HG03139 (cell line): ENCODE data around the gene TXLNA.

Experiments
- ATAC-seq: cut with Tn5 transposase; IDR thresholded peaks from one replicate; pipeline ENCODE4 v1.9.1; 2021; ENCODE audit not compliant: unreplicated experiment

TXLNA gene

DNA sequence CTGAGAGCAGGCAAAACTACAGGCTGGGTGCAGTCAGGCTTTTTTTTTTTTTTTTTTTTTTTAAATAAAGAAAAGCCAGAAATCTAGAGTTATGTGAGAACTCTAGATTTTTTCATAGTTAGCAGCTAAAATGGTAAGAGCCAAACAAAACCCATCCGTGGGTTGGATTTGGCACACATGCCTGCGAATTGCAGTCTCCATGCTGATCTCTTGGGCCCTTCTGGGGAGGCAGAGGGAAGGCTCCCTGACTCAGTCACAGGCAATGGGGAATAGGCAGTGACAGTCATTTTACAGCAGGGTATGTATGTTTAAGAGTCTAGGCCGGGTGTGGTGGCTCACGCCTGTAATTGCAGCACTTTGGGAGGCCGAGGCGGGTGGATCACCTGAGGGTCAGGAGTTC, 2.6 kb downstream of the TXLNA start:
- ATAC-seq = no peak

DNA sequence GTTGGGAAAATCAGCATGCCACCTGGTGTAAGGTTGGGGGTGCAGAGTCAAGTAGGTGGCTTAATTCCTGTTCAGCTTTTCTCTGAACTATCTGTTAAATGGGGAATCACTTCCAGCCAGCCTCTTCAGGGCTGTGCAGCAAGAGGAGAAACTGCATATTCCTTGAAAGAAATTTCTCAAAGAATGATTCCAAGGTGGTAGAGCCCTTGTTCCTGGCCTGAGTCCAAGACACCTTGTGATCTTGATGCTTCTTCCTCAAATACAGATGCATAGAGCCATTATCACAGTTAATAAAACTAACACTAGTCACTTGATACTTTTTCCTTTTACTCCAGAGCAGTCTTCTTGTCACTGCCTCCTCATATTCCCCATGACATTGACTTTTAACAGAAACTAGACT, 5.2 kb downstream of the TXLNA start:
- no peak for ATAC-seq

DNA sequence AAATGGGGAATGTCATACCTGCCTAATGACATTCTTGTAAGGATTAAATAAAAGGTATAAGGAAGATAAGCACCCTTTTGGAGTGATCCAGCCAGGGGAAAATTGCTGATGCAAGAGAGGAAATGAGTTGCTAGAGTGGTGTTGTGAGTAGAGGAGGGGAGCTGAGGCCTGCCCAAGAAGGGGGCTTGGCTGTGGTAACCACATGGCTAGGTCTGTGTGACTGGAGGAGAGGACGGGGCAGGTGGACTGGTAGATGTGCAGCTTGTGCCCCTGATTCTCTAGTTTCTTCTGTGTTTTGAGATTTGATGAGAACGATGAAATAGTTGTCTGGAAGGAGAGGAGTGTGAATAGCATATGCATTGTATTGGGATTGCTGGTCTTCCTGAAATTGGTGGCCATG, 6.6 kb downstream of the TXLNA start:
- no peak for ATAC-seq

DNA sequence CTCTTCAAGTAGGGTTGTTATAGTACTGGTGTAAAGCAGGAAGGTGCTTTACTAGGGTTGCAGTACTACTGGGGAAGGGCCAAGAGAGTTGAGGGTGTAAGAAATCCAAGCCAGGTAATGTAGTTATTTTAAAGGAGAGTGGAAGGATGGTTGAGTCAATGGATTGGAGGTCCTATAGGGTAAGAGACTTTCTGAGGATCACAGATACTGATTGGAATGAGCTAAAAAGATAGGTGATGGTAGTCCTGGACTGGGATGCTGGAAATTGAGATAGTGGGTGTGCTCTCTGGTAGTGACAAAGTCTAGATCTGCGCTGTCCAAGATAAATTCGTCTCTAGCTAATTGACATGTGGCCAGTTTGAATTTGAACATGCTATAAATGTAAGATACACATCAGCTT, 7.0 kb downstream of the TXLNA start:
- no peak for ATAC-seq

DNA sequence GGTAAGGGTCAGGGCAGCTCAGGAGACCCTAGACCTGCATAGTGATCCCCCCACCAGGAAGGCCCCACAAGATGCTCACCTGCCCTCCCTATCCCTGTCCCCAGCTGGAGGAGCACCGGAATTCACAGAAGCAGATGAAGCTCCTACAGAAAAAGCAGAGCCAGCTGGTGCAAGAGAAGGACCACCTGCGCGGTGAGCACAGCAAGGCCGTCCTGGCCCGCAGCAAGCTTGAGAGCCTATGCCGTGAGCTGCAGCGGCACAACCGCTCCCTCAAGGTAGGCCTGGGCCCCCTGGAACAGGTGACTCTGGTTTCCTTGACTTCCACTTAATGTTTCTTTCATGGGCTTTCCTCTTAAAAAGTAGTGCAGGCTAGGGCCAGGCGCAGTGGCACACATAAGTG, 8.4 kb downstream of the TXLNA start:
- no peak for ATAC-seq

DNA sequence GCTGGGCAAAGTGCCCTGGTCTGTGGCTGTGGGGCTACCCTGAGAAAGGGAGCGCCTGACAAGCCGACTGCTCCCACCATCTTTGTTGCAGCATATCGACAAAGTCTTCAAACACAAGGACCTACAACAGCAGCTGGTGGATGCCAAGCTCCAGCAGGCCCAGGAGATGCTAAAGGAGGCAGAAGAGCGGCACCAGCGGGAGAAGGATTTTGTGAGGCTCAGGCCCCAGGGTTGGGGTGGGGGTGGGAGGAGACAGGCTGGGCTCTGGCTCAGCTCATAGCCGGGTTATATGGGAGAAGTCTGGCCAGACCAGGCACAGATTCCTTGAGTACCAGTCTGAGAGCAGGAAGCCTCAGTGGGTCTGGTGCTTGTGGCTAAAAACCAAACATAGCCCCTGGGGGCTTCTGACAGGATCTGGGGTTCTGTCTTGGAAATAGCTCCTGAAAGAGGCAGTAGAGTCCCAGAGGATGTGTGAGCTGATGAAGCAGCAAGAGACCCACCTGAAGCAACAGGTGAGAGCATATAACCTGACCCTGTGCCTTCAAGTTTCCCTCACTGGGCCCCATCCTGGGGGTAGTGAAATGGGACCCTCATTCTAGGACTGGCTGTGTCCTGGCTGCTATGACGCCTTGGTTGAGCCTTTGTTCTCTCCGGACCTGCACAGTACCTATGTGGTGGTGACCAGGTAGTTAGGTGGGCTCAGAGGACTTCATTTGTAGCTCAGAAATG, 12.9 kb downstream of the TXLNA start:
- ATAC-seq = no peak

DNA sequence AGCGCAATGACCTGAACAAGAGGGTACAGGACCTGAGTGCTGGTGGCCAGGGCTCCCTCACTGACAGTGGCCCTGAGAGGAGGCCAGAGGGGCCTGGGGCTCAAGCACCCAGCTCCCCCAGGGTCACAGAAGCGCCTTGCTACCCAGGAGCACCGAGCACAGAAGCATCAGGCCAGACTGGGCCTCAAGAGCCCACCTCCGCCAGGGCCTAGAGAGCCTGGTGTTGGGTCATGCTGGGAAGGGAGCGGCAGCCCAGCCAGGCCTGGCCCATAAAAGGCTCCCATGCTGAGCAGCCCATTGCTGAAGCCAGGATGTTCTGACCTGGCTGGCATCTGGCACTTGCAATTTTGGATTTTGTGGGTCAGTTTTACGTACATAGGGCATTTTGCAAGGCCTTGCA, 15.5 kb downstream of the TXLNA start:
- ATAC-seq = no peak

DNA sequence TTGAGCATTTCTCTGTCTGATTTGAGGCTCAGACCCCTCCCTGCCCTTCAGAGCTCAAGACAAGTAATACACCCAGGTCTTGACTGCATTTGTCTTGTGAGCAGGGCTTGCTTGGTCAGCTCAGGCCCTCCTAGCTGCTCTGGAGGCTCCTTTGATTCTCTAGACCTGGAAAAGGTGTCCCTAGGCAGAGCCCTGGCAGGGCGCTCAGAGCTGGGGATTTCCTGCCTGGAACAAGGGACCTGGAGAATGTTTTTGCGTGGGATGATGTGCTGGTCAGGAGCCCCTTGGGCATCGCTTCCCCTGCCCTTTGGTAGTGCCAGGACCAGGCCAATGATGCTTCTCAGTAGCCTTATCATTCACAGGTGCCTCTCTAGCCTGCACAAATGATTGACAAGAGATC, 16.1 kb downstream of the TXLNA start:
- ATAC-seq = no peak

DNA sequence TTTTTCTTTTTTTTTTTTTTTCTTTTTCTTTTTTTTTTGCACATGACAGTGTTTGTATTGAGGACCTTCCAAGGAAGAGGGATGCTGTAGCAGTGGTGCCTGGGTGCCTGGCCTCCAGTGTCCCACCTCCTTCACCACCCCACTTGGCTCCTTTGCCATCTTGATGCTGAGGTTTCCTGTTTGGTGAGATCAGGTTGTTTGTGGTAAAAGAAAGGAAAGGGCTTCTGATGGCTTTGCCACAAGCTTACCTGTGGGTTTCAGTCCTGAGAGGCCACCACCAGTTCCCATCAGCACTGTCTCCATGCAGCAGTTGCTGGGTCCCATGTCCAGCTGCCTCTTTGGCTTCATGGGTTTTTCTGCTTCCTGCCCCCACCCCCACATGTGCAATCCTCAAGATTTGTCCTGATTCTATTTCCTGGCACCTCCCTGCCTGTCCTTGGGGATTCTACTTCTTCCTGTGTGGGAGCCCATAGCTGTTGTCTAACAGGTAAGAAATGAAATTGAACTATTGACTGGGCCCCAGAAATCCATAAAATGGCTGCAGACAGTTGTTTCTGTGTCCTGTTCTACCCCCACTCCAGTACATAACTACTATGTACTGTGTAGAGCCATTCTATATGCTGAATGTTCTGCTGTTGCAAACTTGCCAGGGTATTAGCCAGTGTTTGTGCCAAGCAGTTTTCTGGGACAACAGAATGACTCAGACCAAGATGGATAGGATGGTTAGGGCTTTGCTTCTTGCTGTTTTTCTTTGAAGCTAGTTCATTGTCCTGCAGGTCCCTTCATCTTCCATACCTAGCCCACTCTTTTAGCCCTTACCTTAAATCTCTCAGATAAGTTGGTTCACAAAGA, 16.7 kb downstream of the TXLNA start:
- ATAC-seq = no peak

DNA sequence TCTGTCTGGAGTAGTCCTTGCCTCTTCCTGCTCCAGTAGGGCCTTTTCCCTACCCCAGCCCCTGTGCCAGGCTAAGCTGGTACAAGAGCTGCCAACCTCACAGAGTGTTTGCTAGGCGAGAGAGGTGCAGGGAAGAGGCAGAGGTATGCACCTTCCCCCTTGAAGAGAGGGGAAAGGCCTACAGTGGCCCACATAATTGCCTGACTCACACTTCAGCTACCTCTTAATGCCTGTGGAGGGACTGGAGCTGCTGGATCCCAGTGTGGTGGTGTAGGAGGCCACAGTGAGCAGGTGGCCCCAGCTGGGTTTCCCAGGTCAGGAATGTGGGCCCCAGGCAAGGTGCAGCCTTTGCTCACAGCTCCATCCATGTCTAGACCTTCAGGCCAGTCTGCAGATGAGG, 17.6 kb downstream of the TXLNA start:
- no peak for ATAC-seq

DNA sequence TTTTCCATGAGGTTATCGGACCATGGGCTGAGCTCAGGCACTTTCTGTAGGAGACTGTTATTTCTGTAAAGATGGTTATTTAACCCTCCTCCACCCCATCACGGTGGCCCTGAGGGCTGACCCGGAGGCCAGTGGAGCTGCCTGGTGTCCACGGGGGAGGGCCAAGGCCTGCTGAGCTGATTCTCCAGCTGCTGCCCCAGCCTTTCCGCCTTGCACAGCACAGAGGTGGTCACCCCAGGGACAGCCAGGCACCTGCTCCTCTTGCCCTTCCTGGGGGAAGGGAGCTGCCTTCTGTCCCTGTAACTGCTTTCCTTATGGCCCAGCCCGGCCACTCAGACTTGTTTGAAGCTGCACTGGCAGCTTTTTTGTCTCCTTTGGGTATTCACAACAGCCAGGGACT, 18.4 kb downstream of the TXLNA start:
- no peak for ATAC-seq

DNA sequence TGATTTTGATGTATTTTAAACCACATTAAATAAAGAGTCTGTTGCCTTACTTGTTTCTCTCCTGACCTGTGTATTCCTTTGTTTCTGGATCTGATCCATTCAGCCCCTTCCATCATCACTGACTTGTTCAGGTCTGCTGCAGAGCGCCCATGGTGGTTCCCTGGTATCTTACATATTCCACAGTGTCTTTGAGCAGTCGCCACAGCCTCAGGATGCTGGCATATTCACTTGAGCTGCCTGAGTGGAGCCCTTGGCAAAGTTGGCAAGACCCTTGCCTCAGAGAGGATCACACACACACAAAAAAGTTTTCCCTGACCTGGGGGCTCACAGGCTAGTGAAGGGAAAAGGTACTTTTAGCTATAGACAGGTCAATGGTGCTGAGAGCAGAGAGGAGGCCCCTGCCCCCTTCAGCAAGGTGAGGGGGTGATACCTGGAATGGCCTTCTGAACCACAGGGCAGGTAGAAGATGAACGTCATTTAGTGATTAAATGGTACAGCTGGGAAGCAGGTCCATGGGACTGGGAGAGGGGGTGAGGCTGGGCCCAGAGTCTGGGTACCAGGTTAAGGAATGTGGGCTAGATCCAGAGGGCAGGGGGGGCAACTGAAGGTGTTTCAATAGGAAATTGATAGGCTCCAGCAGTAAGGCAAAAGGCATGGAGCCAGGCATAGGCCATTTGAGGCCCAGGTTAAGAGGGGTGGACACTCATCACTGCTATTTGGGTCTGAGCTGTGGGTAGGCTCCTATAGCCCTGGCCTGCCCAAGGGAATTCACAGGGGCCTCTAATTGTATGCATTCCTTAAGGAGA, 19.0 kb downstream of the TXLNA start:
- no peak for ATAC-seq

DNA sequence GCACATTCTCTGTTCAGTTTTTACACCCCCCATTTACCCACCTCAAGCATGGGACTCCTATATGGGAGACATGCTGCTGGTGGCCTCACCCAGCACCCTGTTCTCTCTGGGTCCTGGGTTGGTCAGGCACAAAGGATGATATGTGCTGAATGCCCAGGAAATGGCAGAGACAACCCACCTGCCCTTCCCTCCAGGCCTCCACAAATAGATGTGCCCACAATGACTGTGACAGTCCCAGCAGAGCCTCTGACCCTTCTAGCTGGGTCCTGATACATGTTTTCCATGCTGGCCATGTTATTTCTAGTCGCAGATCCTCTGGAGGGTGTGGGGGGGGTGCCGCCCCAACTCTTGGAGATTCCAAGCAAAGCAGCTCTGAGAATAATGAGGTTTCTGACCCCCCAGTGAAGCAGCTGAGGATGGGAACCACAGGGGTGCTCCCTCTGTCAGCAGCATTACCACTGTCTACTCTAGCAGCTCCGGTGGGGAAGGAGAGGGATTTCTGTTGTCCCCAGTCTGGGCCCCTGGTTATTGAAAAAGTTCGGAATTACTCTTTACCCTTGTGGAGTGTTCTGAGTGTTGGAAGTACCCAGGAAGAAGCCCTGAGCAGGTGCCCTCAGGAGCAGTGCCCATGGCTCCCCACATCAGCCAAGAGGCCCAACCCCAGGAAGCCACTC, 19.7 kb downstream of the TXLNA start:
- ATAC-seq = no peak

DNA sequence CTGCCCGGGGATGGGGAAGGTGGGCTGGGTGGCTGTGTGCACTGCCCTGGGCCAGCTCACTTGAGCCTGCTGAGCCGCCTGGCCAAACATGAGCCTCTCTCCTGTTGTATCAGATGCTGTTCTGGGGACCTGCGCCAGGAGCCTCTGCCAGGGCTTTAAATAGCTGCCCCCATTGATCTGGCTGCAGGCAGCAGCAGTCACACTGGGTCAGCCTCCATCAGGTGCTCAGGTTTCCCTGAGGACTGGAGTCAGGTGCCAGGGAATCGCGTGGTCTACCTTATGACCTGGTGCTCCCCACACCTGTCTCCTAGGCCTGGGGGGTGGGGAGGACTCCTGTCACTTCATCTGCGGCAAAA, 20.2 kb downstream of the TXLNA start:
- no peak for ATAC-seq

DNA sequence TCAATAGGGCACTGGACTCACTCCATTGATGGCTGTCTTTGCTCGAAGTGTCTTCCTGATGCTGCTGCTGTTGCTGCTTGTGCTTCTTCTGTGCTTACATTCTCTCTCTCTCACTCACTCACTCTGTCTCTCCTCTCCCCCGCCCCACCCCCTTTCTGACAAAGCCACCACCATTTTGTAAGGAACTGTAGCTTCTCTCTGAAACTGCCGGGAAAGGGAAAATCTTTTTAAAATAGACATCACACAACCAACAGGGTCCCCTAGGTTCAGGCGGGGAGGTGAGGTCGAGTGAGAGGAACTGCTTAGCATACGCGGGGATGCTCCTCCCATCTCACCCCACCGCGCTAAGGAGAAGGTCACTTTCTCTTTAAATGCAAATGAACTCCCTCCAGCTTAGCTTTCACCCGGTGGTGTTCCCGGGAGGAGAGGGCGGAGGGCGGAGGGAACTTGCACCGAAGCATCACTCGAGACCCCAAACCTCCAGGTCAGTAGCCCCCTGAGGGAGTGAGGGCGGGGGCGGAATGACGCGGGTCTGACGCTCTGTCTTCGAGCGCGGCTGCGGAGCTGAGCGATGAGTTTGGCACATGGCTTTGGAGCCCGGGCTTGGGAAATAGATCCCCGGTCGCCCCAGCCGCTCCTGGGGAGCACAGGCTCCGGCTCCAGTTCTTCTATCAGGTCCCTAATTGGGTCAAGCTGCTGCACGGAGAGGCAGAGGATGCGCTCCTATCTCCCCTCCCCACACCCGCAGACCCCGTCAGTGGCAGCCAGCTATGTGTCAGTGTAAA, 20.9 kb downstream of the TXLNA start, which contains the start of gene CCDC28B:
CCDC28B (plus strand) TSS at position 370 of the 785 bp plus-strand sequence. CDS start 1,341 bp downstream, outside the sequence.
- ATAC-seq = no peak

DNA sequence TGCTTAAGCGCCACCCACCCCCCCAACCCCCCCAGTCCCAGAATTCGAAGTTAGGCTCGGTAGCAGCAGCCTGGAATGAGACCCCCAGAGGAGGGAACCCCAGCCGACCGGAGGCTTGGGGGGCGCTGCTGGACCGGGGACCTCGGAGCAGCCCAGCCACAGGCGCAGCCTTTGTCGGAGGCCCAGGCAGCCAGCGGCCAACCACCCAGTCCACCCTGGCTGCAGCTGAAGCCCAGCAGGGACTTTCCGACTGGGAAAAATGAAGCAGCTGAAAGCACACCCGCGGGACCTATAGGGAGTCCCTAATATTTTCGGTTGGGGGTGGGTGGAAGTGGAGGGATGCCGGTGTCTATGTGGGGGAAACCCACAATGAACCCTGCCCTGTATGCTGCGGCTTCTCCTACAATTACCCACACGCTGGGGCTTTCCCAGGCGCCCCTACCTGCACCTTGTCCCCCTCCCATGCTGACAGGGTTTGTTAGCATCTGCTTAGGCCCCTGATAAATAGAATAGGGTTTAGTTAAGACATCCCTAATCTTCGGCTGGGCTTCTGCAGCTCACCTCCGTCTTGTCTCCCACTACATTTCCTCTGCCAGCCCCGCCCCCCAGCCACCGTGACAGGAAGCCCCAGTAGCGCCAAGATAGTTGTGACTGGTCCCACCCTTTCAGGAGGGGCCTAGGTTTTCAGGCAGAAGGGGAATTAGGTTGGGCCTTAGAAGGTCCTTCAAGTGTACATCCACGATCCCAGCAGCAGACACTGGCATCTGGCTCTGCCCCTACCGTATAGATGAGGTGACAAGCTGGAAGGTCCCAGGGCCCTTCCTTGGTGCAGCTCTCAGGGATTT, 21.8 kb downstream of the TXLNA start:
- ATAC-seq = no peak

DNA sequence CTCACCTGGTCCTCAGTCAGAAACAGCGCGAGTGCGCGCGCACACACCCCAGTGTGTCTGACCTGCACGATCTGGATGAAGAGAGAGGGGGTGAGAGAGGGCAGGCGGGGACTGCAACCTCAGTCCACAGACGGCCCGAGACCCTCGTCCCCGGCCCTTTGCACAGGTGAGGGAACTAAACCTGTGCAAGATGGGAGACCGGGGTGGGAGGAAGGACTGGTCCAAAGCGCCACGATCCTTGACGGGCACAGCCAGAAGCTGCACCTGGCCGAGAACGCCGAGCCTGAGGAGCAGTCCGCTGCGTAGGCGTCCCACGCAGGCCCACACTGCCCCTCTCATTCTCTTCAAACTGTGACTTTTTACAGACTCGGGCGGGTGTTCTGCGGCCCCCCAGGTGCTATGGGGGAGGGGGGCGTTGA, 25.5 kb downstream of the TXLNA start:
- no peak for ATAC-seq

DNA sequence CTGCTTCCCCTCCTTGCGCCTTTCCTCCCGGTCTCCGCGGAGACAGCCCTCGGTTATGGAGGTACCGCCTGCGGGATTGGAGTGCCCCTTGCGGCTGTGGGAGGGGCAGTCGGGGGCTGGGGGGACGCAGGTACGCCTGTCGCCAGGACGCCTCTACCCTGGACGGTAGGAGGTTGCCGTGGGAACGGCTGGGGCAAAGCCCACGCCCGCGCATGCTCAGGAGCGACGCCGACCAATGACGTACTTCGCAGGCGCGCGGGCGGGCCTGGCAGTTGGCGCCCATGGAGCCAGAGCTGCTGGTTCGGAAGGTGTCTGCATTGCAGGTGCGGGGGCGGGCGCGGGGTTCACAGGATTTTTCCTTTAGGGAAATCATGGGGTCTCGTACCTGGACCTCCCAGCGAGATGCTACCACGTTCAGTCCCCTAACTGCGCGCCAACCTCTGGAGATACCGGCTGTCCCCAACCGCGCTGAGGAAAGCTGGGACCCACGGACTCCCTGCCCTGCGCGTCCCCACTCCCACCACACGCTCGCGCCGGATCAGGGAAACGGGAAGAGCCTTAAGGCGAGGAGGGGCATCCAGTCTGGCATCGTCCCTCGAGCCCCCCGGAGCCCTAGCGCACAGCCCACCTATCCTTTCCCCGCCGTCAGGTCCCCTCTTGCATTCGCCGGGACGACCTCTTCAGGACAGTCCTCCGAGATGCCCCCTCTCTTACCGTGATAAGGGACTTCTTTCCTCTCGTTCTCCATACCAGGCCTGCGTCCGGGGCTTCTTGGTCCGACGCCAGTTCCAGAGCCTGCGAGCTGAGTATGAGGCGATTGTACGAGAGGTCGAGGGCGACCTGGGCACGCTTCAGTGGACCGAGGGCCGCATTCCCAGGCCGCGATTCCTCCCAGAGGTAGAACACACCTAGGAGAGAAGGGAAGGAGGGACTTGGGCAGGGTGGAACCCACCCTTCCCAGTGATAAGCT, 26.2 kb downstream of the TXLNA start, which contains the start of gene IQCC:
IQCC (plus strand) TSS at position 271 of the 970 bp plus-strand sequence; CDS start at position 282, 11 bp downstream.
- peak; percentile 52 for ATAC-seq
